Measurements from ENCODE around the gene RARB.

GRCh38 chr3:25510797-25511196, 82.7 kb downstream of the RARB start:
- TF ChIP-seq CTCF (IDR thresholded peaks at IDR 0.05) (no peak), POLR2A (IDR thresholded peaks at IDR 0.05) (no peak), POLR2AphosphoS5 (IDR thresholded peaks at IDR 0.05) (no peak)
